Cardiac muscle cell (in vitro differentiated cells and primary cell): ENCODE measurements around the gene SETBP1. TPM values are rescaled to one million over a fixed set of nuclear protein-coding genes. Genes with fewer than 3 reads are reported as not detected.

ENCODE experiments used
- DNase-seq, 2 donors: peaks; one replicate each; pipeline versions ENCODE4 v3.0.0 to v3.0.0-alpha.2; 2010 to 2017; ENCODE audit warnings: low read depth in 1 of 2, low spot score in 1 of 2
- H3K27ac ChIP-seq: fragments of 200-600 bp; sonication (generic); 2 replicates; pipeline ENCODE4 v1.5.1; 2016
- H3K27me3 ChIP-seq: fragments of 200-600 bp; sonication (generic); 2 replicates; pipeline ENCODE4 v1.6.0; 2016; ENCODE audit warnings: control low read depth
- H3K36me3 ChIP-seq: fragments of 200-600 bp; sonication (generic); 2 replicates; pipeline ENCODE4 v1.5.1; 2016; ENCODE audit warnings: control low read depth
- H3K4me1 ChIP-seq: fragments of 200-600 bp; sonication (generic); 2 replicates; pipeline ENCODE4 v1.8.1; 2017; ENCODE audit warnings: low read depth, mild to moderate bottlenecking, mixed run types
- H3K4me3 ChIP-seq: fragments of 200-600 bp; sonication (generic); 2 replicates; pipeline ENCODE4 v1.5.1; 2016; ENCODE audit warnings: mild to moderate bottlenecking
- H3K9me3 ChIP-seq: fragments of 200-600 bp; sonication (generic); 2 replicates; pipeline ENCODE4 v1.5.1; 2017; ENCODE audit warnings: low read depth, mild to moderate bottlenecking, control low read depth
- polyA plus RNA-seq: library from polyadenylated mRNA; unstranded; fragments of >200 nt; fragmentation: Nextera tagmentation; extraction: Ambion mirVana; gene quantifications from 2 replicates; pipeline ENCODE4 v1.2.1, GENCODE V29; 2016
- total RNA-seq: library from RNA; depleted of rRNA; stranded (reverse); fragments of >200 nt; gene quantifications from 2 replicates; pipeline ENCODE4 v1.2.3, GENCODE V29; 2016
- TF ChIP-seq, protein P1 (sequence below): IDR thresholded peaks from 2 replicates; pipeline ENCODE4 v1.5.1; 2012; ENCODE audit warnings: low read depth, mild to moderate bottlenecking, low read length

SETBP1 gene
- total and polyA plus RNA-seq, 2 experiments from 2014 or later = 6.3 to 30.6 TPM

DNA sequence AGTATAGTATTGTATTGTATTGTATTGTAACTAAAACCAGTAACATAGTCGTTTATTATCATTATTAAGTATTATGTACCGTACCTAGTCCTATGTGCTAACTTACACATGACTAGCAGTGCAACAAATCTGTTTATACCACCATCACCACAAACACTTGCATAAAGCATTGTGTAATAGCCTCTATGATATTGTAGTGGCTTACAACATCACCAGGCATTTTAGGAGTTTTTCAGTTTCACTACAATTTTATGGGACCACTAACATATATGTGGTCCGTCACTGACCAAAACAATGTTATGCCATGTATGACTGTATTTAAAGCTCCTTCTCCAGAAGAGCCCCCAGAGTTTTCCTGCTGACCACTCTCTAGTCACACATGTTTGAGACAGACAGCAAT lies 306.2 kb downstream of the SETBP1 start:
- H3K9me3 ChIP-seq = no peaks in the 10 kb centered on the region
- no peaks in the 10 kb centered on the region for H3K36me3 ChIP-seq
- H3K4me3 ChIP-seq = no peak overlapping the region
- H3K27ac ChIP-seq = no peak overlapping the region
- DNase-seq = peak in 1 of 2 donors; percentile 27
- H3K27me3 ChIP-seq = no peaks in the 10 kb centered on the region
- TF ChIP-seq, protein P1, sequence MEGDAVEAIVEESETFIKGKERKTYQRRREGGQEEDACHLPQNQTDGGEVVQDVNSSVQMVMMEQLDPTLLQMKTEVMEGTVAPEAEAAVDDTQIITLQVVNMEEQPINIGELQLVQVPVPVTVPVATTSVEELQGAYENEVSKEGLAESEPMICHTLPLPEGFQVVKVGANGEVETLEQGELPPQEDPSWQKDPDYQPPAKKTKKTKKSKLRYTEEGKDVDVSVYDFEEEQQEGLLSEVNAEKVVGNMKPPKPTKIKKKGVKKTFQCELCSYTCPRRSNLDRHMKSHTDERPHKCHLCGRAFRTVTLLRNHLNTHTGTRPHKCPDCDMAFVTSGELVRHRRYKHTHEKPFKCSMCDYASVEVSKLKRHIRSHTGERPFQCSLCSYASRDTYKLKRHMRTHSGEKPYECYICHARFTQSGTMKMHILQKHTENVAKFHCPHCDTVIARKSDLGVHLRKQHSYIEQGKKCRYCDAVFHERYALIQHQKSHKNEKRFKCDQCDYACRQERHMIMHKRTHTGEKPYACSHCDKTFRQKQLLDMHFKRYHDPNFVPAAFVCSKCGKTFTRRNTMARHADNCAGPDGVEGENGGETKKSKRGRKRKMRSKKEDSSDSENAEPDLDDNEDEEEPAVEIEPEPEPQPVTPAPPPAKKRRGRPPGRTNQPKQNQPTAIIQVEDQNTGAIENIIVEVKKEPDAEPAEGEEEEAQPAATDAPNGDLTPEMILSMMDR = no peak
- H3K4me1 ChIP-seq = no peaks in the 10 kb centered on the region

- Histone ChIP-seq H3K27me3 (no peaks in the 10 kb centered on the region), H3K4me3 (no peak overlapping the region), H3K36me3 (no peaks in the 10 kb centered on the region), H3K27ac (no peak overlapping the region), H3K4me1 (no peaks in the 10 kb centered on the region), H3K9me3 (no peaks in the 10 kb centered on the region)
- TF ChIP-seq, protein P1 = no peak
- DNase-seq = no peak
These were observed 306.7 kb downstream of the SETBP1 start for GRCh38 chr18:44987371-44987770.

- H3K27me3 ChIP-seq = no peaks in the 10 kb centered on the region
- H3K27ac ChIP-seq = no peak overlapping the region
- H3K4me1 ChIP-seq = no peaks in the 10 kb centered on the region
- H3K4me3 ChIP-seq = no peak overlapping the region
- no peaks in the 10 kb centered on the region for H3K36me3 ChIP-seq
- TF ChIP-seq, protein P1 = no peak
- H3K9me3 ChIP-seq = no peaks in the 10 kb centered on the region
- DNase-seq = peak in 1 of 2 donors; percentile 13
These were observed 308.3 kb downstream of the SETBP1 start for GRCh38 chr18:44988821-44989587.

- no peaks in the 10 kb centered on the region for H3K27me3 ChIP-seq
- TF ChIP-seq, protein P1 = no peak
- no peaks in the 10 kb centered on the region for H3K4me1 ChIP-seq
- no peaks in the 10 kb centered on the region for H3K36me3 ChIP-seq
- H3K9me3 ChIP-seq = no peaks in the 10 kb centered on the region
- DNase-seq = no peak
- H3K27ac ChIP-seq = no peak overlapping the region
- H3K4me3 ChIP-seq = no peak overlapping the region
These were observed 315.6 kb downstream of the SETBP1 start for GRCh38 chr18:44996261-44996660.

DNA sequence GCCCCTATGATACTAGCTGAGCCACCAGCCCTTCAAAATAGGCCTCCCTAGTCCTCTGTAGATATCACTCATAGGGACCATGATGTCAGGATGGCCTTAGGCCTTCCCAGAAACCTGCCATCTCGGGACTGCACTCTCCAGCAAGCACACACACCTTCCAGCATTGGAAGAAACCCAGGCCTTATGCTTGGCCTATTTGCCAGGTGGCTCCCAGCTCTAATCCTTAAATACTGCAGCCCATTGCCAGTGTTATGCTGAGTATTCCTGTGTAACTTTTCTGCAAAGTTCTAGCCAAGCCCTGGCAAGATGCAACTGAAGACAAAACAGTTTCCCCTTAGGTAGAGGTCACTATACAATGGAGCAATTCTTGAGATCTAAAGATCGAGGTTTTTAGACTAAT lies 316.5 kb downstream of the SETBP1 start:
- TF ChIP-seq, protein P1 = no peak
- Histone ChIP-seq H3K4me1 (no peaks in the 10 kb centered on the region), H3K4me3 (no peak overlapping the region), H3K36me3 (no peaks in the 10 kb centered on the region), H3K9me3 (no peaks in the 10 kb centered on the region), H3K27ac (no peak overlapping the region), H3K27me3 (no peaks in the 10 kb centered on the region)
- no peak for DNase-seq
